ENCODE data around the gene AGBL3.

GRCh38 chr7:135121868-135122267, 135.6 kb downstream of the AGBL3 start:
- TF ChIP-seq CTCF (IDR thresholded peaks at IDR 0.05; ENCODE audit: borderline replicate concordance, extremely low read depth, low read length, poor library complexity, severe bottlenecking) (no peak), EZH2 (IDR thresholded peaks at IDR 0.05; ENCODE audit: borderline replicate concordance, low read depth, low read length, severe bottlenecking) (no peak)

Data from DND-41 (cell line).